Nephron (organoid): ENCODE measurements around the gene PUSL1.

Experiments used
- H3K27ac Mint-ChIP-seq, 3 experiments: 2 replicates each; pipeline ENCODE4 v1.8.0; 2020; ENCODE audit warnings: mixed read lengths in 3 of 3, mild to moderate bottlenecking in 2 of 3, moderate library complexity in 1 of 3
- H3K27me3 Mint-ChIP-seq: 2 replicates; pipeline ENCODE4 v1.8.0; 2021; ENCODE audit warnings: low read depth, mild to moderate bottlenecking, moderate library complexity, mixed read lengths
- H3K36me3 Mint-ChIP-seq: 2 replicates; pipeline ENCODE4 v1.8.0; 2020; ENCODE audit warnings: low read depth, mixed read lengths
- H3K4me1 Mint-ChIP-seq: 2 replicates; pipeline ENCODE4 v1.8.0; 2020; ENCODE audit warnings: mixed read lengths
- H3K4me3 Mint-ChIP-seq, 3 experiments: 2 replicates each; pipeline ENCODE4 v1.8.0; 2020; ENCODE audit warnings: mild to moderate bottlenecking in 3 of 3, mixed read lengths in 3 of 3, moderate library complexity in 2 of 3
- H3K9me3 Mint-ChIP-seq: 2 replicates; pipeline ENCODE4 v1.8.0; 2020; ENCODE audit warnings: mixed read lengths
- CTCF ChIP-seq, 3 experiments: fragments of 200-600 bp; sonication (generic); IDR thresholded peaks; one replicate each; pipeline ENCODE4 v1.5.0; 2021; ENCODE audit warnings: antibody characterized with exemption in 3 of 3; ENCODE audit not compliant: unreplicated experiment in 3 of 3

Gene PUSL1

GRCh38 chr1:1295154-1295923, 13.1 kb upstream of the PUSL1 start:
- H3K36me3 Mint-ChIP-seq: no peaks in the 10 kb centered on the region
- H3K4me3 Mint-ChIP-seq: no peak overlapping the region
- no peaks in the 10 kb centered on the region for H3K27me3 Mint-ChIP-seq
- no peaks in the 10 kb centered on the region for H3K4me1 Mint-ChIP-seq
- no peak overlapping the region for H3K27ac Mint-ChIP-seq
- TF ChIP-seq CTCF (IDR thresholded peaks at IDR 0.05; ENCODE audit: unreplicated experiment in 3 of 3): no peak
- no peaks in the 10 kb centered on the region for H3K9me3 Mint-ChIP-seq

GRCh38 chr1:1296070-1297061, 12.0 kb upstream of the PUSL1 start:
- no peak for TF ChIP-seq CTCF (IDR thresholded peaks at IDR 0.05; ENCODE audit: unreplicated experiment in 3 of 3)
- H3K27me3 Mint-ChIP-seq: no peaks in the 10 kb centered on the region
- H3K4me3 Mint-ChIP-seq: no peak overlapping the region
- H3K9me3 Mint-ChIP-seq: no peaks in the 10 kb centered on the region
- H3K4me1 Mint-ChIP-seq: no peaks in the 10 kb centered on the region
- no peaks in the 10 kb centered on the region for H3K36me3 Mint-ChIP-seq
- H3K27ac Mint-ChIP-seq: no peak overlapping the region

GRCh38 chr1:1297802-1298424, 10.5 kb upstream of the PUSL1 start:
- no peaks in the 10 kb centered on the region for H3K4me1 Mint-ChIP-seq
- H3K27ac Mint-ChIP-seq: no peak overlapping the region
- no peak for TF ChIP-seq CTCF (IDR thresholded peaks at IDR 0.05; ENCODE audit: unreplicated experiment in 3 of 3)
- no peaks in the 10 kb centered on the region for H3K27me3 Mint-ChIP-seq
- H3K9me3 Mint-ChIP-seq: no peaks in the 10 kb centered on the region
- H3K36me3 Mint-ChIP-seq: no peaks in the 10 kb centered on the region
- H3K4me3 Mint-ChIP-seq: no peak overlapping the region

GRCh38 chr1:1298861-1299685, 9.3 kb upstream of the PUSL1 start:
- no peak for TF ChIP-seq CTCF (IDR thresholded peaks at IDR 0.05; ENCODE audit: unreplicated experiment in 3 of 3)
- H3K9me3 Mint-ChIP-seq: no peaks in the 10 kb centered on the region
- no peak overlapping the region for H3K27ac Mint-ChIP-seq
- H3K4me1 Mint-ChIP-seq: no peaks in the 10 kb centered on the region
- H3K27me3 Mint-ChIP-seq: no peaks in the 10 kb centered on the region
- H3K4me3 Mint-ChIP-seq: no peak overlapping the region
- no peaks in the 10 kb centered on the region for H3K36me3 Mint-ChIP-seq

GRCh38 chr1:1299686-1300351, 8.6 kb upstream of the PUSL1 start:
- TF ChIP-seq CTCF (IDR thresholded peaks at IDR 0.05; ENCODE audit: unreplicated experiment in 3 of 3): peak; percentile 25 to 45 (median 42)
- H3K4me3 Mint-ChIP-seq: no peak overlapping the region
- no peaks in the 10 kb centered on the region for H3K36me3 Mint-ChIP-seq
- no peak overlapping the region for H3K27ac Mint-ChIP-seq
- H3K9me3 Mint-ChIP-seq: no peaks in the 10 kb centered on the region
- peaks cover 5% of the 10 kb centered on the region for H3K4me1 Mint-ChIP-seq
- H3K27me3 Mint-ChIP-seq: no peaks in the 10 kb centered on the region
